ENCODE results near the gene NUDT2.
"Not testable (repeated sequence)": the region's sequence is repeated elsewhere in the genome, so short reads cannot be mapped to it uniquely, and the experiment has no call there.

The NUDT2 gene

GRCh38 chr9:34328987-34329832 lies at the start of gene NUDT2, which contains the start of gene KIF24:
NUDT2 (plus strand) TSS chr9:34329569; CDS start chr9:34339040, 9,471 bp downstream.
KIF24 (minus strand) TSS chr9:34329268; CDS start chr9:34311346, 17,922 bp downstream.
- peak; percentile 100 for DNase-seq (ENCODE audit: low read depth)
- no peak for TF ChIP-seq CTCF (IDR thresholded peaks at IDR 0.05; ENCODE audit: control insufficient read depth, extremely low read depth, insufficient read depth)
- peak within 1 kb of the TSS; percentile 97 for H3K4me3 ChIP-seq (ENCODE audit: low read depth, low read length)

GRCh38 chr9:34282096-34282495 lies 47.3 kb upstream of the NUDT2 start:
- H3K4me3 ChIP-seq (ENCODE audit: low read depth, low read length) = no peak overlapping the region
- TF ChIP-seq CTCF (IDR thresholded peaks at IDR 0.05; ENCODE audit: control insufficient read depth, extremely low read depth, insufficient read depth) = no peak
- DNase-seq (ENCODE audit: low read depth) = no peak

- no peak for TF ChIP-seq CTCF (IDR thresholded peaks at IDR 0.05; ENCODE audit: control insufficient read depth, extremely low read depth, insufficient read depth)
- DNase-seq (ENCODE audit: low read depth) = no peak
- no peak overlapping the region for H3K4me3 ChIP-seq (ENCODE audit: low read depth, low read length)
These were observed 40.2 kb upstream of the NUDT2 start for GRCh38 chr9:34289159-34289558.

GRCh38 chr9:34291023-34291422 lies 38.3 kb upstream of the NUDT2 start:
- TF ChIP-seq CTCF (IDR thresholded peaks at IDR 0.05; ENCODE audit: control insufficient read depth, extremely low read depth, insufficient read depth) = no peak
- DNase-seq (ENCODE audit: low read depth) = no peak
- no peak overlapping the region for H3K4me3 ChIP-seq (ENCODE audit: low read depth, low read length)

GRCh38 chr9:34291423-34291822 lies 37.9 kb upstream of the NUDT2 start:
- no peak overlapping the region for H3K4me3 ChIP-seq (ENCODE audit: low read depth, low read length)
- DNase-seq (ENCODE audit: low read depth) = no peak
- TF ChIP-seq CTCF (IDR thresholded peaks at IDR 0.05; ENCODE audit: control insufficient read depth, extremely low read depth, insufficient read depth) = no peak

- no peak for TF ChIP-seq CTCF (IDR thresholded peaks at IDR 0.05; ENCODE audit: control insufficient read depth, extremely low read depth, insufficient read depth)
- no peak for DNase-seq (ENCODE audit: low read depth)
- no peak overlapping the region for H3K4me3 ChIP-seq (ENCODE audit: low read depth, low read length)
These were observed 36.8 kb upstream of the NUDT2 start for GRCh38 chr9:34292552-34292951.

GRCh38 chr9:34301064-34301463 lies 28.3 kb upstream of the NUDT2 start:
- DNase-seq (ENCODE audit: low read depth); H3K4me3 ChIP-seq (ENCODE audit: low read depth, low read length): not testable (repeated sequence)

- not testable (repeated sequence) for DNase-seq (ENCODE audit: low read depth); H3K4me3 ChIP-seq (ENCODE audit: low read depth, low read length)
These were observed 21.1 kb upstream of the NUDT2 start for GRCh38 chr9:34308316-34308715.

Data from LNCaP clone FGC (cell line).